NT2/D1 (cell line): ENCODE data around the gene NOP53.

ENCODE experiments used
- SUZ12 ChIP-seq: IDR thresholded peaks from 2 replicates; pipeline ENCODE4 v1.6.1; 2011; ENCODE audit not compliant: insufficient read length, insufficient read depth; ENCODE audit errors: extremely low read depth
- YY1 ChIP-seq: IDR thresholded peaks from 2 replicates; pipeline ENCODE4 v1.6.1; 2011; ENCODE audit not compliant: insufficient read length, insufficient read depth
- ZNF274 ChIP-seq: IDR thresholded peaks from 2 replicates; pipeline ENCODE4 v1.6.1; 2011; ENCODE audit warnings: mild to moderate bottlenecking, low read depth, low read length

DNA sequence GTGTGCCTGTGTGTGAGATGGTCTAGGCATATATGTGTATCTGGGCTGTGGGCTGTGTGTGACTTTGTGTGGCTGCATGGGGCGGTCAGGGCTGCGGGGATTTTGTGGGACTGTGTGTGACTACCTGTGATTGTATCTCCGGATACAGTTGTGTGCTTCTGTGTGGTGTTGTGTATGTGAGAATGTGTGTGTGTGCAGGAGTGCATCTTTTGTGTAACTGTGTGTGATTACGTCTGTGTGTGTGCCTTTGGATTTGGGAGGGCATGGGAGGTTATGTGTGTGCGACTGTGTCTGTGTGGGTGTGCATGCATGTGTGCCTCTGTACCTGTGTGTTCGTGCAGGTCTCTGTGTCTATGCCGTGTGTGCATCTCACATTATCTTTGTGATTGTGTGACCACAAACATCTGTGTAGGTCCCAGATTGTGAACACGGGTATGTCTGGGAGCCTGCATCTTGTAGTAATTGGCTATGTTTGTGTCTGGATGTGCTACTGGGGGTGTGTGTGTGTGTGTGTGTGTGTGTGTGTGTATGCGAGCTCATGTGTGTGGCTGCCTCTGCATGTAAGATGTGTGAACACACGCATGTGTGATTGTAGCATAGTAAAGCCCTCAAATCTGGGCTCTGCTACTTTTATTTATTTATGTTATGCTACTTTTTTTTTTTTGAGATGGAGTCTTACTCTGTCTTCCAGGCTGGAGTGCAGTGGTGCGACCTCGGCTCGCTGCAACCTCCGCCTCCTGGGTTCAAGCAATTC, 24.5 kb upstream of the NOP53 start:
- TF ChIP-seq YY1, result no peak
- TF ChIP-seq SUZ12, result no peak
- no peak for TF ChIP-seq ZNF274
